NCI-H187 treated with DMSO at 0.1 percent for 48 hours (cell line): ENCODE measurements around the gene NEK6.

ENCODE experiments used
- DNase-seq: peaks from one replicate; lab custom pipeline; 2025; lab: John Stamatoyannopoulos, UW

The NEK6 gene

GRCh38 chr9:124257844-124258606 lies at the start of gene NEK6:
Gene NEK6 (plus strand): TSS chr9:124257949. CDS start chr9:124301965, 44,016 bp downstream.
- no peak for DNase-seq

- DNase-seq: no peak
These were observed 49.2 kb upstream of the NEK6 start for GRCh38 chr9:124208571-124208970.

GRCh38 chr9:124209279-124209678 lies 48.5 kb upstream of the NEK6 start:
- DNase-seq: no peak

GRCh38 chr9:124209774-124210173 lies 48.0 kb upstream of the NEK6 start:
- no peak for DNase-seq

GRCh38 chr9:124210697-124211096 lies 47.1 kb upstream of the NEK6 start:
- DNase-seq: no peak

- no peak for DNase-seq
These were observed 45.2 kb upstream of the NEK6 start for GRCh38 chr9:124212381-124213050.

- DNase-seq: no peak
These were observed 44.4 kb upstream of the NEK6 start for GRCh38 chr9:124213396-124213795.

GRCh38 chr9:124214116-124214515 lies 43.6 kb upstream of the NEK6 start:
- DNase-seq: no peak

- no peak for DNase-seq
These were observed 43.0 kb upstream of the NEK6 start for GRCh38 chr9:124214596-124215367.

- DNase-seq: no peak
These were observed 42.3 kb upstream of the NEK6 start for GRCh38 chr9:124215368-124215910.

GRCh38 chr9:124215956-124216355 lies 41.8 kb upstream of the NEK6 start:
- no peak for DNase-seq

- DNase-seq: no peak
These were observed 41.1 kb upstream of the NEK6 start for GRCh38 chr9:124216474-124217176.

GRCh38 chr9:124217836-124218437 lies 39.8 kb upstream of the NEK6 start:
- DNase-seq: no peak

- no peak for DNase-seq
These were observed 39.2 kb upstream of the NEK6 start for GRCh38 chr9:124218438-124218982.

GRCh38 chr9:124218987-124219461 lies 38.7 kb upstream of the NEK6 start:
- no peak for DNase-seq

GRCh38 chr9:124220946-124221451 lies 36.8 kb upstream of the NEK6 start:
- DNase-seq: no peak

GRCh38 chr9:124221676-124222075 lies 36.1 kb upstream of the NEK6 start:
- DNase-seq: no peak

GRCh38 chr9:124222109-124222508 lies 35.6 kb upstream of the NEK6 start:
- no peak for DNase-seq

- no peak for DNase-seq
These were observed 34.6 kb upstream of the NEK6 start for GRCh38 chr9:124222918-124223720.

GRCh38 chr9:124225945-124226344 lies 31.8 kb upstream of the NEK6 start:
- DNase-seq: no peak
